GM12878 (cell line): ENCODE data around the gene TAB2. TPM values are rescaled to one million over a fixed set of nuclear protein-coding genes. Genes with fewer than 3 reads are reported as not detected.

Source experiments
- ATAC-seq: fragments of 200-7000 bp; cut with Tn5 transposase; 3 replicates; pipeline ENCODE4 v1.9.1; 2020; ENCODE audit warnings: mild to moderate bottlenecking, moderate library complexity
- BruUV-seq: library from RNA; stranded (reverse); fragments of 400-500 nt; replicated peaks from 2 replicates; lab custom pipeline; 2021; lab: Mats Ljungman, UMichigan
- CTCF ChIA-PET: fragments of 300-600 bp; sonication (Branson Sonifier 250); formaldehyde crosslinking; extraction: SDS; loops from one replicate; lab custom pipeline; 2021; ENCODE audit warnings: inconsistent platforms; lab: Yijun Ruan, JAX
- POLR2A ChIA-PET: fragments of 350-600 bp; formaldehyde crosslinking; extraction: SDS; loops from one replicate; lab custom pipeline; 2021; ENCODE audit warnings: inconsistent platforms; lab: Charles Lee
- RAD21 ChIA-PET: fragments of 300-600 bp; sonication (Branson Sonifier 250); formaldehyde crosslinking; loops from one replicate; lab custom pipeline; 2023; ENCODE audit warnings: antibody characterized with exemption; ENCODE audit not compliant: unreplicated experiment; lab: Charles Lee
- SMC1A ChIA-PET: fragments of 300-600 bp; sonication (Branson Sonifier 250); formaldehyde crosslinking; loops from one replicate; lab custom pipeline; 2023; ENCODE audit not compliant: unreplicated experiment, uncharacterized antibody; lab: Charles Lee
- DNase-seq: peaks from one replicate; pipeline ENCODE4 v3.0.0-alpha.2; 2011; ENCODE audit warnings: low read depth, low spot score
- FAIRE-seq: peaks from 3 replicates; lab custom pipeline; 2011; peaks lifted over from hg19 to GRCh38; lab: Jason Lieb, UNC
- H2AFZ ChIP-seq: 2 replicates; pipeline ENCODE4 v1.6.0; 2011; ENCODE audit warnings: low read depth, low read length, control low read depth; ENCODE audit not compliant: control insufficient read depth
- H3K27ac ChIP-seq: 2 replicates; pipeline ENCODE4 v1.5.1; 2011; ENCODE audit warnings: control low read depth; ENCODE audit not compliant: control insufficient read depth, insufficient read depth
- H3K27me3 ChIP-seq, 2 experiments: replicated peaks in 1 of 2; 2 replicates each; pipeline versions ENCODE4 v1.6.0 to v1.6.1; 2011; ENCODE audit warnings: low read length in 1 of 2; ENCODE audit not compliant: control insufficient read depth in 2 of 2, insufficient read depth in 2 of 2
- H3K36me3 ChIP-seq, 2 experiments: 2 replicates each; pipeline ENCODE4 v1.5.1; 2011; ENCODE audit warnings: low read length in 1 of 2; ENCODE audit not compliant: control insufficient read depth in 2 of 2, insufficient read depth in 2 of 2
- H3K4me1 ChIP-seq: 2 replicates; pipeline ENCODE4 v1.6.1; 2011; ENCODE audit warnings: mild to moderate bottlenecking, low read length, moderate library complexity, mixed read lengths; ENCODE audit not compliant: control insufficient read depth, insufficient read depth
- H3K4me2 ChIP-seq: 2 replicates; pipeline ENCODE4 v1.6.0; 2011; ENCODE audit warnings: control low read depth; ENCODE audit not compliant: control insufficient read depth, insufficient read depth
- H3K4me3 ChIP-seq: fragments of 200-600 bp; sonication (generic); 2 replicates; pipeline ENCODE4 v1.5.1; 2016
- H3K79me2 ChIP-seq: 2 replicates; pipeline ENCODE4 v1.6.0; 2011; ENCODE audit warnings: low read length; ENCODE audit not compliant: control insufficient read depth, insufficient read depth
- H3K9ac ChIP-seq: 2 replicates; pipeline ENCODE4 v1.8.0; 2011; ENCODE audit warnings: low read length, control low read depth, mixed read lengths; ENCODE audit not compliant: control insufficient read depth, insufficient read depth
- H3K9me3 ChIP-seq: replicated peaks from 3 replicates; pipeline ENCODE4 v1.5.1; 2011; ENCODE audit warnings: mild to moderate bottlenecking, low read length; ENCODE audit not compliant: control insufficient read depth, insufficient read depth
- H4K20me1 ChIP-seq: 2 replicates; pipeline ENCODE4 v1.6.0; 2011; ENCODE audit not compliant: control insufficient read depth, insufficient read depth
- BRCA1 ChIP-seq: IDR thresholded peaks from 2 replicates; pipeline ENCODE4 v1.6.1; 2011; ENCODE audit warnings: low read depth, low read length, improper control_type of control experiment
- ETV6 ChIP-seq, 2 experiments: fragments of 450-650 bp in 1 of 2; IDR thresholded peaks in 1 of 2; conservative IDR thresholded peaks in 1 of 2; 2 replicates each; pipeline ENCODE4 v1.6.1; 2014; ENCODE audit warnings: antibody characterized with exemption in 1 of 2, borderline replicate concordance in 1 of 2, low read depth in 1 of 2, mild to moderate bottlenecking in 1 of 2, moderate library complexity in 1 of 2
- FOS ChIP-seq: IDR thresholded peaks from 3 replicates; pipeline ENCODE4 v1.6.1; 2011; ENCODE audit warnings: borderline replicate concordance; ENCODE audit not compliant: insufficient read length; ENCODE audit errors: extremely low read depth
- FOXK2 ChIP-seq: fragments of 450-650 bp; IDR thresholded peaks from 2 replicates; pipeline ENCODE4 v1.6.1; 2017; ENCODE audit warnings: mild to moderate bottlenecking, moderate library complexity
- MEF2B ChIP-seq: fragments of 450-650 bp; IDR thresholded peaks from 2 replicates; pipeline ENCODE4 v1.6.1; 2018; ENCODE audit warnings: mild to moderate bottlenecking, moderate library complexity; ENCODE audit not compliant: partially characterized antibody, poor library complexity, severe bottlenecking
- NBN ChIP-seq: fragments of 450-650 bp; IDR thresholded peaks from 2 replicates; pipeline ENCODE4 v1.6.1; 2016
- RCOR1 ChIP-seq: conservative IDR thresholded peaks from 2 replicates; pipeline ENCODE4 v1.6.1; 2012; ENCODE audit warnings: low read depth, low read length, improper control_type of control experiment
- SIX5 ChIP-seq: IDR thresholded peaks from 2 replicates; pipeline ENCODE4 v1.6.1; 2011; ENCODE audit warnings: mild to moderate bottlenecking, low read depth, low read length, moderate library complexity; ENCODE audit not compliant: severe bottlenecking
- TAF1 ChIP-seq: IDR thresholded peaks from 2 replicates; pipeline ENCODE4 v1.6.1; 2011; ENCODE audit warnings: mild to moderate bottlenecking, low read depth, low read length, borderline replicate concordance
- WGBS: methylation state at CpG from one replicate; pipeline ENCODE4 v1.1.6; 2016; ENCODE audit warnings: low lambda C conversion rate; ENCODE audit not compliant: insufficient replicate concordance, insufficient coverage; ENCODE audit errors: missing lambda C conversion rate; 5-methylcytosine and 5-hydroxymethylcytosine counted together
- in situ Hi-C: fragments of 300-500 bp; cut with MboI; formaldehyde crosslinking; loops from 9 replicates; pipeline ENCODE4 v1.14.3; 2018; ENCODE audit warnings: mixed read lengths
- intact Hi-C: fragments of 100-400 bp; cut with micrococcal nuclease; formaldehyde crosslinking; loops from one replicate; pipeline ENCODE4 v1.14.2; 2022; ENCODE audit not compliant: unreplicated experiment
- polyA plus RNA-seq, 11 experiments: library from polyadenylated mRNA; depleted of rRNA in 4 of 11; unstranded in 6 of 11; stranded (reverse) in 5 of 11; fragments of >200 nt; fragmentation: Nextera tagmentation in 4 of 11; fragmentation: Illumina TruSeq in 1 of 11; extraction: Ambion mirVana in 4 of 11; extraction: Trizol in 1 of 11; gene quantifications; 1 replicate in 1 of 11; 2 replicates in 10 of 11; pipeline versions ENCODE4 v1.2.1 to v1.2.3, GENCODE V29; 2011 to 2016; ENCODE audit warnings: inconsistent platforms in 2 of 11, missing spikeins in 2 of 11, low read depth in 1 of 11
- total RNA-seq, 4 experiments: library from RNA; depleted of rRNA in 3 of 4; stranded (reverse); fragments of >200 nt in 3 of 4; fragmentation: Illumina TruSeq in 1 of 4; extraction: Trizol in 1 of 4; gene quantifications; 2 replicates each; pipeline versions ENCODE4 v1.2.1 to v1.2.3, GENCODE V29; 2013 to 2021
- TF ChIP-seq, protein P1 (sequence below): IDR thresholded peaks from 2 replicates; pipeline ENCODE4 v1.6.1; 2011; ENCODE audit warnings: low read depth, mild to moderate bottlenecking, low read length, moderate library complexity, borderline replicate concordance; ENCODE audit errors: extremely low read depth
- TF ChIP-seq, protein P2 (sequence below): fragments of 450-650 bp; IDR thresholded peaks from 2 replicates; pipeline ENCODE4 v1.6.1; 2017; ENCODE audit warnings: borderline replicate concordance

Gene TAB2
- total and polyA plus RNA-seq, 10 of the 15 experiments (the other 5 are each of a cell fraction or from before 2014, with no cell fraction given) = 8.9 to 66.3 (median 23.0) TPM

DNA sequence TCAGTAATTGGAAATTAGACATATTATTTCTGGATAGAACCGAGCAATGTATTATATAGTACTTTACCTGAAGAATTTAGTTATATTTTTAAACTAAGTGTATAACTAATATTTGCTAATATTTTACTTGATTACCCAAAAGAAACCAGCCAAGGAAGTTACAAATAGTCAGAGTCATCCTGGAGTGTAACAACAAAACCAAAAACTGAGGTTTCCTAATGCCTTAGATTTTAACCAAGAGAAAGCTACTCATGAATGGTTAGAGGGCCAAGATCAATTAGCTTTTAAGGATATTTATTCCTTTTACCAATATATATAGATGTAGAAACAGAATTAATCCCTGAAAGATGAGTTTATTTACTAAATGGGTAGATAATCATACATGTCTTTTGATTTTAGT, 26.0 kb downstream of the TAB2 start:
- in situ Hi-C loops = no loop called here
- H3K9me3 ChIP-seq = no peaks in the 10 kb centered on the region; the same call in 2 of the 3 replicates
- no TSS peak for BruUV-seq
- no peaks in the 10 kb centered on the region for H4K20me1 ChIP-seq
- peaks cover 93% of the 10 kb centered on the region for H3K79me2 ChIP-seq
- no peak for DNase-seq
- ChIA-PET SMC1A (interaction anchor here (0.6 to 15.8 kb wide), 9 partner anchors 11 to 315 kb away, joined by 4 to 199 read pairs (median 6); no protein-coding TSS in a partner anchor), POLR2A (interaction anchor here (1.0 kb wide), 1 partner anchor 10 kb away, joined by 3 read pairs; no protein-coding TSS in a partner anchor)
- WGBS = 13% methylated on average over 1 of the region's 1 CpG
- peaks cover 2 to 3% of the 10 kb centered on the region in 2 experiments; a peak in 3 of 4 replicates for H3K36me3 ChIP-seq
- no peak for ATAC-seq
- no peak overlapping the region for H3K9ac ChIP-seq
- TF ChIP-seq RCOR1 = no peak
- TF ChIP-seq FOS = no peak
- TF ChIP-seq, protein P1, sequence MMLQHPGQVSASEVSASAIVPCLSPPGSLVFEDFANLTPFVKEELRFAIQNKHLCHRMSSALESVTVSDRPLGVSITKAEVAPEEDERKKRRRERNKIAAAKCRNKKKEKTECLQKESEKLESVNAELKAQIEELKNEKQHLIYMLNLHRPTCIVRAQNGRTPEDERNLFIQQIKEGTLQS = no peak
- no peak for TF ChIP-seq TAF1
- TF ChIP-seq FOXK2 = no peak
- no peak for TF ChIP-seq BRCA1
- TF ChIP-seq NBN = no peak
- no peak for TF ChIP-seq MEF2B
- TF ChIP-seq, protein P2, sequence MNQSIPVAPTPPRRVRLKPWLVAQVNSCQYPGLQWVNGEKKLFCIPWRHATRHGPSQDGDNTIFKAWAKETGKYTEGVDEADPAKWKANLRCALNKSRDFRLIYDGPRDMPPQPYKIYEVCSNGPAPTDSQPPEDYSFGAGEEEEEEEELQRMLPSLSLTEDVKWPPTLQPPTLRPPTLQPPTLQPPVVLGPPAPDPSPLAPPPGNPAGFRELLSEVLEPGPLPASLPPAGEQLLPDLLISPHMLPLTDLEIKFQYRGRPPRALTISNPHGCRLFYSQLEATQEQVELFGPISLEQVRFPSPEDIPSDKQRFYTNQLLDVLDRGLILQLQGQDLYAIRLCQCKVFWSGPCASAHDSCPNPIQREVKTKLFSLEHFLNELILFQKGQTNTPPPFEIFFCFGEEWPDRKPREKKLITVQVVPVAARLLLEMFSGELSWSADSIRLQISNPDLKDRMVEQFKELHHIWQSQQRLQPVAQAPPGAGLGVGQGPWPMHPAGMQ = no peak
- TF ChIP-seq ETV6 (conservative IDR thresholded peaks at IDR 0.05 in 1 of 2, IDR thresholded peaks at IDR 0.05 in 1 of 2; ENCODE audit: borderline replicate concordance in 1 of 2, low read depth in 1 of 2) = no peak
- no peak for TF ChIP-seq SIX5
- TF ChIP-seq, all 136 proteins: peak for 0
- Histone ChIP-seq H2AFZ (no peak overlapping the region), H3K4me2 (no peak overlapping the region), H3K4me1 (peaks cover 23% of the 10 kb centered on the region; the same call in 1 of the 2 replicates), H3K27me3 (no peaks in the 10 kb centered on the region), H3K4me3 (no peak overlapping the region), H3K27ac (no peak overlapping the region)
- ChIA-PET RAD21 (interaction anchor here (1.0 to 2.4 kb wide), 6 partner anchors 12 to 315 kb away, joined by 3 to 8 read pairs (median 4); no protein-coding TSS in a partner anchor), CTCF (interaction anchor here (1.1 to 1.8 kb wide), 4 partner anchors 19 to 172 kb away, joined by 3 to 6 read pairs (median 3); no protein-coding TSS in a partner anchor)
- no peak for FAIRE-seq
- intact Hi-C loops = no loop called here
